HG02852 (cell line): ENCODE data around the gene BTBD9.

Experiments used
- ATAC-seq: cut with Tn5 transposase; IDR thresholded peaks from one replicate; pipeline ENCODE4 v1.9.1; 2021; ENCODE audit warnings: mild to moderate bottlenecking, moderate library complexity; ENCODE audit not compliant: unreplicated experiment

Gene BTBD9

DNA sequence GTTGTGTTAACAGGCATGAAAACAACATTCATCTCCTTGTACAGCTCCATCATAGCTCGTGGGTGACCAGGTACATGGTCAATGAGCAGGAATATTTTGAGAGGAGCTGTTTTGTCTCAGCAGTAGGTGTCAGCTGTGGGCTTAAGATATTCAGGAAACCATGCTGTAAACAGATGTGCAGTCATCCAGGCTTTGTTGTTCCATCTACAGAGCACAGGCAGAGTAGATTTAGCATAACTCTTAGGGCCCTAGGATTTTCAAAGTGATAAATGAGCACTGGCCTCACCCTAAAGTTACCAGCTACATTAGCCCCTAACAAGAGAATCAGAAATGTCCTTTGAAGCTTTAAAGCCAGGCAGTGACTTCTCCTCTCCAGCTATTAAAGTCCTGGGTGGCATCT, 154.2 kb downstream of the BTBD9 start:
- no peak for ATAC-seq

GRCh38 chr6:38484656-38485055, 155.1 kb downstream of the BTBD9 start:
- no peak for ATAC-seq

- ATAC-seq = peak; percentile 92
Measured at GRCh38 chr6:38483526-38483925, 156.2 kb downstream of the BTBD9 start.

GRCh38 chr6:38482466-38482865, 157.3 kb downstream of the BTBD9 start:
- no peak for ATAC-seq

- no peak for ATAC-seq
Measured at GRCh38 chr6:38481851-38482250, 157.9 kb downstream of the BTBD9 start.

DNA sequence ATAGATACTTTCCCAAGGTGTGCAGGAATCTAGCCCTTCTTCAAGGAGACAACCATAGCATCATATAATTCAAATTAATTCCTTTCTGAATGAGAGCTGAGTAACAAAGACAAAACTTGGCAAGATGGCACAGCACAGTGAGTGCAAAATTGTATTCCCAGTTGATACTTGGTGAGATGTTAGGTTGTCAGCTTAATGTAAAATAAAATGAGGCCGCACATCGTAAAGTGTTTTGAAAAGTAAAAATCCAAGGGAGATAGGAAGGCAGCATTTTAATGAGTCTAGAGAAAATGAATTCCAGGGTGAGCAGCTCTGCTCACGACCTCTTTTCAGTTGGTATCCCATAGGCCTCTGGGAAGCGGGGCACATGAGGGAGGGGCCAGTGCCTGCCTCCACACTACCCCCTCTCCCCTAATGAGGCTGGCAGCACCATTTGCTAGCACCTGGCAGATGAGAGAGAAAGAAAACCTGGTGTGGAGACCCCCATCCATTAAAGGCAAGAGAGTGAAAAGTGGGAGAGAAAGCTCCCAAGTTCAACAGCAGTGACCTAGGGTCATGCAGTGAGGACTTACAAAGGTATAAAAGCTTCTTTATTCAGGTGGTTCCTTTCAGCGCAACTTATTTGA, 158.4 kb downstream of the BTBD9 start:
- ATAC-seq = no peak

DNA sequence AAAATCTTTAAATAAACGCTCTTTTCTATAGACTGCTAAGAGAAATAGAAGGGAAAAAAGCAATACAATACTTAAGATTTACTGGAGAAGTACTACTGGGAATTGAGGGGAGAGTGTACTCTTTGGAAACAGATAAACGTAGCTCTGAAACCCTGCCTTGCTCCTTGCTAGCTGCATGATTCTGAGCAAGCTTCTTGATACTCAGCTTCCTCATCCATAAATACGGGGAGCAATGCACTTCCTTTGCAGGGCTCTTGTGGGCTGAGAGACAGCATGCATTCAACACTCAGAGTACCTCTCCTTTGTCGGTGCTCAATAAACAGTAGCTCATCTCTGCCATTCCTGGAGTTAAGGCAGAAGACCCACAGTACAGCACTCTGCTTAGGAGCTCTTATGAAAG, 159.7 kb downstream of the BTBD9 start:
- ATAC-seq = no peak

DNA sequence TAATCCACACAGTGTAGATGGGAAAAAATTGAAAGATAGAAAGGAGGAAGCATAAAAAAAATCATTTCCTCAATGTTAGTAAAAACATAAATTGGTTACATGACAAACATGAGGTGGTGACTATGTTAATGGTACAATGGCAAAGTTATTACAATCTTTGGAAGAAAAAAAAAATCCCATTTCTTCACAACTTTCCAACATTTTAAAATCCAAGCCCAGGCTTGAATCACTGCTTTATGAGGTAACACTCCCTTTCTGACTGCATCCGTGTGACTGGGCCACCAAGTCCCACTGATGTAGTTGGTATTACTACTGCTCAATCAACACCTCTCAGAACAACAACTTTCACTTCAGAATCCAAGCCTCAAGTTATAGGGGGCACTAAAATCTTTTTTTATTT, 160.4 kb downstream of the BTBD9 start:
- no peak for ATAC-seq

DNA sequence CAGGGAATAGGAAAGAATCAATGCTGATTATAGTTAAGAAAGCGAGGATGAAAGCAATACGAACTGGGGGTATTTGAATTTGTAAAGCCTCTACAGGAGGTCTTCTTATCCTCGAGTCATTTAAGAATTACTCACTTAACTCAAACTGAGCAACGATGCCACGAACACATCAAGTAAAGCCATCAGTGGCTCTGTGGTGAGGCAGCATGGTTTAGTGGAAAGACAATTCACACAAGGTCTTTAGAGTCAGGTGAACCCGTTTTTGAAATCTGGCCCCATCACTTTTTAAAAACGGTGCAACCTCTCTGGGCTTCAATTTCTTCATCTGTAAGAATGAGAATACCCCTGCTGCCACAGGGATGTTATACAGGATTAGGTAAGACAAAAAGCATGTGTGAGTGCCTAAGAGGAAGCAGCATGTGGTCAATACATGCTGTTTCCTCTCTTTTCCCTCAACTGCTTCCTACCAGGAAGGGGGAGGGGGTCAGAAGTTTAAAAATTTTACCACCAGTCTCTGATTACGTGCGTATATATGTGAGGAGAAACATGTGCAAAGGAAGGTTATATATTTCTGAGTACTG, 162.0 kb downstream of the BTBD9 start:
- ATAC-seq = no peak

DNA sequence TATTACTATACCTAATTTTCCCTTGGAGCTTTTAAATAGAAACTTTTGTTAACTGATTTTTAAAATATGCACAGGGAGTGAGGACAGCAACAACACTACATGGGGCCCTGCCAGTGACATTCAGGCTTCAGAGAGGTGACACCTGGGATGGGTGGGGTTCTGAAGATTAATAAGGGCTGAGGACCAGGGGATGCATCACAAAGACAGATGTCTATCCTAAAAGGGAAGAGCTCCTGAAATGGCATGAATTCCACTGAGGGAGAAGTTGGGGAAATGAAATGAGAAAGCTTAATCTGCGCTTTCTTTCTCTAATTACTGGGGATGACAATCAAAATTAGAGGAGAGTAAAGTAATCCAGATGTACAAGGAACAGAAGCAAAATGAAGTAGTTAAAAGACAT, 162.8 kb downstream of the BTBD9 start:
- no peak for ATAC-seq

DNA sequence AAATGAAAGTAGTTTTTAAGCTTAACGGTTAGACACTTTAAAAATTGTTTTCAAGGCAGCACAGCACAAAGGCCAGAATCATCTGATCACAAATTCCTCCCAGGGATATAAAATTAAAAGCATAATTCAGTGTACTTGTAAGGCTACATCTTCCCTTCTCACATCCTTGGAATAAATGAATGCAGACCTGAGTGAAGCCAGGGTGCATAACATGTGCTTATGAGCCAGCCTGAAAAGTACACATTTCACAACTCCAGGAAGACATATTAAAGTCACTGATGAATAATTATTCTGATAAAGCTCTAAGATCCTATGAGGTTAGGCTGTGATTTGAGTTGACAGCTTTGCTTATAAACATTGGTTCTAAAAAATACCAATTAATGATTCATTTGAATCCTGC, 163.6 kb downstream of the BTBD9 start:
- ATAC-seq = no peak

GRCh38 chr6:38470548-38470947, 169.2 kb downstream of the BTBD9 start:
- no peak for ATAC-seq

DNA sequence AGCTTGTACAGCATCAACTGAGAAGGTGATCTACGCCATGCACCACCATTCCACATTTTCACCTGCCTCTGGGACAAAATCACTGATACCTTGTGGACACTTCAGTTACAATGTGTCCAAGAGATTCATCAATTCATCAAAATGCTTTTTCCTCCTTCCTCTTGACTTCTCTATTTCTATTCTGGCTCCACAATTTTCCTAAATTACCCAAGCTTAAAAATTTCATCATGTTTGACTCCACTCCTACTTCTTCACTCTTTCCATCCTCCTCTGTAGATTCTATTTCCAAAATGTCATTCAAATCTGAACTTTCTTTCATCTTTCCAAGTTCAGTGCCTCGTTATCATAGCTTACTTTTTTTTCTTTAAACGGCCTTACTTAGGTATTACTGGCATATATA, 172.2 kb downstream of the BTBD9 start:
- no peak for ATAC-seq

GRCh38 chr6:38460186-38460585, 179.5 kb downstream of the BTBD9 start:
- no peak for ATAC-seq

- ATAC-seq = no peak
Measured at GRCh38 chr6:38459291-38459690, 180.4 kb downstream of the BTBD9 start.

DNA sequence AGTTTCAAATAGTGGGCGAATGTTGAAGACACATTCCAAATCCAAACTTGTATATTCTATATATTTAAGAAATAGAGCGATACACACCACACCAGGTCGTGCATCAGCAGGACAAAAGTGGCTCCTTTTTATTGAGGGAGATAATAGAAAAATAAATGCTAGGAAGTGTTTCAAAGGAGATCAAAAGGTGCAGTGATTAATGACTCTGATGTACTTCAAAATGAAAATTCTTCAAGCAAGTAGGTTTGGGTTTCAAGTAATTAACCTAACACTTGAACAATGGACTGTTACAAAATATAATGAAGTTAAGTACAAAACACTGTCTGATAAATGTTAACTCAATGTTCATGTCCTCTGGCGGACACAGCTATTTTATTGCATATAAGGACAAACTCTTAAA, 185.9 kb downstream of the BTBD9 start:
- no peak for ATAC-seq

- ATAC-seq = no peak
Measured at GRCh38 chr6:38452816-38453660, 186.7 kb downstream of the BTBD9 start.

DNA sequence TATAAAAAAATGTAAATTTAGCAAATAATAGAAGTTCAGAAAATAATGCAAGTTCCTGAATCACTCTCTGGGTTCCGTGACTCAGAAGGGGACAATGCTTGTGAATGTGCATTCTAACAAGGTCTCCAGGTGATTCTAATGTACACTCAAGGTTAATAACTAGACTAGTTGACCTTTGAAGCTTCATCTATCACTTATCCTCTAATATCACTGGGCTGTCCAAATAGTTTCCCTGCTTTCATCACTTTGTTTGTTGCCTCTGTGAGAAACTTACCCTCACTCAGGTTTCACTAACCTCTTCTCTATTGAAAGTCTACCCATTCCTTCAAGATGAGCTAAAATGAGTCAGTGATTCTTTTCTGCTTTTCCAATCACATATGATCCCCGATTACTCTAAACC, 189.0 kb downstream of the BTBD9 start:
- ATAC-seq = no peak

GRCh38 chr6:38445925-38446324, 193.8 kb downstream of the BTBD9 start:
- ATAC-seq = no peak

- no peak for ATAC-seq
Measured at GRCh38 chr6:38445336-38445735, 194.4 kb downstream of the BTBD9 start.

- ATAC-seq = no peak
Measured at GRCh38 chr6:38443352-38444144, 196.2 kb downstream of the BTBD9 start.
